GM12878 (cell line): ENCODE results near the gene DNAJC9.

Experiments used
- NFIC ChIP-seq: IDR thresholded peaks from 2 replicates; pipeline ENCODE4 v1.6.1; 2012; ENCODE audit warnings: low read depth, mild to moderate bottlenecking, inconsistent platforms, low read length, moderate library complexity
- POLR2AphosphoS5 ChIP-seq: IDR thresholded peaks from 2 replicates; pipeline ENCODE4 v1.6.1; 2011; ENCODE audit warnings: mild to moderate bottlenecking, low read length, inconsistent platforms
- ZBED1 ChIP-seq: IDR thresholded peaks from 2 replicates; pipeline ENCODE4 v1.6.1; 2016; ENCODE audit warnings: borderline replicate concordance
- ZZZ3 ChIP-seq: IDR thresholded peaks from 2 replicates; pipeline ENCODE4 v1.6.1; 2011; ENCODE audit warnings: low read depth; ENCODE audit not compliant: control insufficient read depth, insufficient read length
- TF ChIP-seq, protein P1 (sequence below), 3 experiments: IDR thresholded peaks in 2 of 3; conservative IDR thresholded peaks in 1 of 3; 2 replicates each; pipeline ENCODE4 v1.5.1; 2011; ENCODE audit warnings: low read depth in 3 of 3, low read length in 3 of 3, mild to moderate bottlenecking in 3 of 3, control low read depth in 2 of 3, moderate library complexity in 2 of 3, inconsistent platforms in 1 of 3, mixed read lengths in 1 of 3; ENCODE audit not compliant: control insufficient read depth in 2 of 3, insufficient read depth in 1 of 3; ENCODE audit errors: extremely low read depth in 1 of 3

DNA sequence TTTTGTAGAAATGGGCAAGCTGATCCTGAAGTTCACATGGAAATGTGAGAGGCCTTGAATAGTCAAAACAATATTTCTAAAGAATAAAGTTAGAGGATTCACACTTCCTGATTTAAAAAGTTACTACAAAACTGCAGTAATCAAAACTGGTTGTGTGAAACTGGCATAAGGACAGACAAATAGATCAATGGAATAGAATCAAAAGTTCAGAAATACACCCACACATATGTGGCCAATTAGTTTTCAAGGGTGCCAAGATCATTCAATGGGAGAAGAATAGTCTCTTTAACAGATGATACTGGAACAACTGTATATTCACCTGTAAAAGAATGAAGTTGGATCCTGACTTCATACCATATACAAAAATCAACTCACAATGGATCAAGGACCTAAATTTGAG, 27.7 kb downstream of the DNAJC9 start:
- TF ChIP-seq NFIC (no peak), POLR2AphosphoS5 (no peak), ZZZ3 (no peak), ZBED1 (no peak)
- TF ChIP-seq, protein P1, sequence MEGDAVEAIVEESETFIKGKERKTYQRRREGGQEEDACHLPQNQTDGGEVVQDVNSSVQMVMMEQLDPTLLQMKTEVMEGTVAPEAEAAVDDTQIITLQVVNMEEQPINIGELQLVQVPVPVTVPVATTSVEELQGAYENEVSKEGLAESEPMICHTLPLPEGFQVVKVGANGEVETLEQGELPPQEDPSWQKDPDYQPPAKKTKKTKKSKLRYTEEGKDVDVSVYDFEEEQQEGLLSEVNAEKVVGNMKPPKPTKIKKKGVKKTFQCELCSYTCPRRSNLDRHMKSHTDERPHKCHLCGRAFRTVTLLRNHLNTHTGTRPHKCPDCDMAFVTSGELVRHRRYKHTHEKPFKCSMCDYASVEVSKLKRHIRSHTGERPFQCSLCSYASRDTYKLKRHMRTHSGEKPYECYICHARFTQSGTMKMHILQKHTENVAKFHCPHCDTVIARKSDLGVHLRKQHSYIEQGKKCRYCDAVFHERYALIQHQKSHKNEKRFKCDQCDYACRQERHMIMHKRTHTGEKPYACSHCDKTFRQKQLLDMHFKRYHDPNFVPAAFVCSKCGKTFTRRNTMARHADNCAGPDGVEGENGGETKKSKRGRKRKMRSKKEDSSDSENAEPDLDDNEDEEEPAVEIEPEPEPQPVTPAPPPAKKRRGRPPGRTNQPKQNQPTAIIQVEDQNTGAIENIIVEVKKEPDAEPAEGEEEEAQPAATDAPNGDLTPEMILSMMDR (IDR thresholded peaks at IDR 0.05 in 2 of 3, conservative IDR thresholded peaks at IDR 0.05 in 1 of 3; ENCODE audit: control insufficient read depth in 2 of 3, extremely low read depth in 1 of 3, insufficient read depth in 1 of 3, low read depth in 3 of 3, low read length in 3 of 3): no peak
